HFF-Myc (cell line): ENCODE results near the gene ADGRF4.

ENCODE experiments used
- DNase-seq: peaks from one replicate; pipeline ENCODE4 v3.0.0-alpha.2; 2011; ENCODE audit warnings: low read depth; ENCODE audit errors: extremely low read depth
- H3K4me3 ChIP-seq: replicated peaks from 2 replicates; pipeline ENCODE4 v1.5.1; 2011; ENCODE audit warnings: low read depth, mild to moderate bottlenecking, control low read depth, low read length
- CTCF ChIP-seq: IDR thresholded peaks from 2 replicates; pipeline ENCODE4 v1.5.1; 2012; ENCODE audit warnings: mild to moderate bottlenecking, low read depth, low read length, control low read depth; ENCODE audit errors: missing control alignments

The ADGRF4 gene

GRCh38 chr6:47661960-47662359, 36.4 kb upstream of the ADGRF4 start:
- DNase-seq: no peak
- TF ChIP-seq CTCF: no peak

GRCh38 chr6:47663462-47664216, 34.7 kb upstream of the ADGRF4 start:
- TF ChIP-seq CTCF: no peak
- no peak overlapping the region for H3K4me3 ChIP-seq
- no peak for DNase-seq

More at GRCh38 chr6:47661960-47662359, 36.4 kb upstream of the ADGRF4 start:
- no peak overlapping the region for H3K4me3 ChIP-seq

- no peak for TF ChIP-seq CTCF
- no peak for DNase-seq
- H3K4me3 ChIP-seq: no peak overlapping the region
These were observed 33.3 kb upstream of the ADGRF4 start for GRCh38 chr6:47665112-47665511.

GRCh38 chr6:47669684-47670513, 28.5 kb upstream of the ADGRF4 start:
- no peak for TF ChIP-seq CTCF
- DNase-seq: no peak
- H3K4me3 ChIP-seq: no peak overlapping the region

DNA sequence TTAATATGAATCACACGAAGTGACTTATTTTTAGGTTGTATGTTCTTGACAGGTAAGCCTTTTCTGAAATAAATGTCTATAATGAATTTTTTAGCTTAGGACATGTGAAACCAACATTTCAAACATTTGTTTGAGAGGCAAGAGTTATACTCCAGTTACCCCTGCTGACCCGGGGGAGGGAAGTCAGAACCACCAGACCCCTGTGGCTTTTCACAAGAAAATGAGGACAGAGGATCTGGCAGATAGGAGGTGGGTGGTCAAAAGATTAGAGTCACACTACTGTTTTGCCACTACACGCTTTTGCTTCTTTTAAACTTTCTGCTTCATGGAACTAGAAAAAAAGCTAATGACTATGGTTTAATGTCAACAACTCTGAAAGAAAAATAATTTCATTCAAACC, 27.5 kb upstream of the ADGRF4 start:
- DNase-seq: no peak
- H3K4me3 ChIP-seq: no peak overlapping the region
- TF ChIP-seq CTCF: no peak

DNA sequence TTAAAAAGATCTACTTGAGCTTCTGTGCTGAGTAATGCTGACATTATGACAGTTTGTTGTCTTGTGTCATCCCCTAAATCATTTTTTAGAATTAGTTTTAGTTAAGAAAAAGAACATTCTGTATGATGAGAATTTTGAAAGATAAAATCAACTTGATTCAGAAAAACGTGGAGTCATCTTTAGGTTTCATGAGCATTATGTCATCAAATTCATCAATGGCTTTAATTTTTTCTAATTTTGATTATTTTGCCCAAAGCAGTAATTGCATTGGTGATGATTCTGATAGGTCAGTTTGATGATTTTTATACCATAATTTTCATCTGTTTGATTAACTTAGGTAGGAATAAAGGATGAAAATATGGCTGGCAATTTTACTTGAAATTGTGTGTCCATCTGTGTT, 26.6 kb upstream of the ADGRF4 start:
- H3K4me3 ChIP-seq: no peak overlapping the region
- DNase-seq: no peak
- TF ChIP-seq CTCF: no peak
